Liver (tissue), 9 donors: Measurements from ENCODE around the gene SLC29A3. TPM values are rescaled to one million over a fixed set of nuclear protein-coding genes. Genes with fewer than 3 reads are reported as not detected.

Experiments
- DNase-seq: peaks from one replicate; pipeline ENCODE4 v3.0.0-alpha.2; 2017; ENCODE audit warnings: low spot score
- H3K27ac ChIP-seq, 2 donors: one replicate each; pipeline ENCODE4 v1.7.0; 2013; ENCODE audit warnings: inconsistent platforms in 2 of 2, low read length in 2 of 2, control low read depth in 1 of 2, low read depth in 1 of 2, mild to moderate bottlenecking in 1 of 2
- H3K27me3 ChIP-seq, 4 donors: one replicate each; pipeline versions ENCODE4 v1.6.1 to v1.7.0; 2013; ENCODE audit warnings: low read length in 3 of 4, inconsistent platforms in 1 of 4, mild to moderate bottlenecking in 1 of 4, moderate library complexity in 1 of 4; ENCODE audit not compliant: control insufficient read depth in 4 of 4, insufficient read depth in 4 of 4
- H3K36me3 ChIP-seq, 4 donors: one replicate each; pipeline versions ENCODE4 v1.6.1 to v1.7.0; 2013; ENCODE audit warnings: low read length in 3 of 4, mild to moderate bottlenecking in 3 of 4, low read depth in 1 of 4, moderate library complexity in 1 of 4; ENCODE audit not compliant: control insufficient read depth in 4 of 4, insufficient read depth in 3 of 4
- H3K4me1 ChIP-seq, 4 donors: one replicate each; pipeline versions ENCODE4 v1.6.1 to v1.7.0; 2013; ENCODE audit warnings: low read length in 3 of 4, mild to moderate bottlenecking in 3 of 4, moderate library complexity in 1 of 4; ENCODE audit not compliant: control insufficient read depth in 4 of 4, insufficient read depth in 4 of 4
- H3K4me3 ChIP-seq, 3 donors: one replicate each; pipeline versions ENCODE4 v1.6.1 to v1.7.0; 2013; ENCODE audit warnings: low read length in 3 of 3, control low read depth in 1 of 3, low read depth in 1 of 3, mild to moderate bottlenecking in 1 of 3
- H3K9ac ChIP-seq, 2 donors: one replicate each; pipeline ENCODE4 v1.7.0; 2013; ENCODE audit warnings: low read length in 2 of 2, mild to moderate bottlenecking in 2 of 2, moderate library complexity in 2 of 2, control low read depth in 1 of 2, low read depth in 1 of 2
- H3K9me3 ChIP-seq, 4 donors: one replicate each; pipeline versions ENCODE4 v1.6.1 to v1.7.0; 2013; ENCODE audit warnings: low read length in 3 of 4; ENCODE audit not compliant: control insufficient read depth in 4 of 4
- EGR1 ChIP-seq, 2 donors: IDR thresholded peaks; 2 replicates each; pipeline ENCODE4 v1.6.1; 2016 to 2018; ENCODE audit warnings: antibody characterized with exemption in 2 of 2, low read depth in 2 of 2
- FOXA1 ChIP-seq: IDR thresholded peaks from 2 replicates; pipeline ENCODE4 v1.6.1; 2016; ENCODE audit warnings: antibody characterized with exemption
- GABPA ChIP-seq, 2 donors: IDR thresholded peaks in 1 of 2; conservative IDR thresholded peaks in 1 of 2; 2 replicates each; pipeline ENCODE4 v1.6.1; 2016; ENCODE audit warnings: antibody characterized with exemption in 2 of 2, mild to moderate bottlenecking in 1 of 2, moderate library complexity in 1 of 2
- HNF4A ChIP-seq, 2 donors: conservative IDR thresholded peaks; 2 replicates each; pipeline ENCODE4 v1.6.1; 2016; ENCODE audit warnings: antibody characterized with exemption in 2 of 2, mild to moderate bottlenecking in 2 of 2
- HNF4G ChIP-seq: IDR thresholded peaks from 2 replicates; pipeline ENCODE4 v1.6.1; 2016; ENCODE audit warnings: antibody characterized with exemption
- JUND ChIP-seq, 2 donors: IDR thresholded peaks; 2 replicates each; pipeline ENCODE4 v1.6.1; 2016; ENCODE audit warnings: antibody characterized with exemption in 2 of 2
- NR2F2 ChIP-seq: IDR thresholded peaks from 2 replicates; pipeline ENCODE4 v1.6.1; 2016; ENCODE audit warnings: antibody characterized with exemption
- RAD21 ChIP-seq, 2 donors: IDR thresholded peaks; 2 replicates each; pipeline ENCODE4 v1.6.1; 2016; ENCODE audit warnings: antibody characterized with exemption in 2 of 2, mild to moderate bottlenecking in 2 of 2
- RXRA ChIP-seq, 2 donors: IDR thresholded peaks; 2 replicates each; pipeline ENCODE4 v1.6.1; 2017 to 2018; ENCODE audit warnings: antibody characterized with exemption in 2 of 2, mild to moderate bottlenecking in 1 of 2
- TAF1 ChIP-seq: conservative IDR thresholded peaks from 2 replicates; pipeline ENCODE4 v1.6.1; 2016; ENCODE audit warnings: antibody characterized with exemption, mild to moderate bottlenecking
- YY1 ChIP-seq: IDR thresholded peaks from 2 replicates; pipeline ENCODE4 v1.6.1; 2016; ENCODE audit warnings: antibody characterized with exemption, mild to moderate bottlenecking
- WGBS: extraction: QIAGEN DNeasy Blood & Tissue Kit; methylation state at CpG from one replicate; pipeline ENCODE4 v1.1.7; 2013; 5-methylcytosine and 5-hydroxymethylcytosine counted together
- polyA plus RNA-seq, 2 donors: library from polyadenylated mRNA; stranded (reverse) in 1 of 2; unstranded in 1 of 2; fragments of 200-250 nt in 1 of 2; fragments of >200 nt in 1 of 2; fragmentation: Nextera tagmentation in 1 of 2; extraction: Ambion mirVana in 1 of 2; gene quantifications; one replicate each; pipeline versions ENCODE4 v1.2.1 to v1.2.3, GENCODE V29; 2013 to 2015
- total RNA-seq, 2 donors: library from RNA; depleted of rRNA; stranded (reverse); fragments of >200 nt; gene quantifications; one replicate each; pipeline ENCODE4 v1.2.3, GENCODE V29; 2014
- TF ChIP-seq, protein P1 (sequence below): IDR thresholded peaks from 2 replicates; pipeline ENCODE4 v1.6.1; 2016; ENCODE audit warnings: antibody characterized with exemption
- TF ChIP-seq, protein P2 (sequence below): fragments of 150-350 bp; IDR thresholded peaks from 2 replicates; pipeline ENCODE4 v1.5.1; 2017; ENCODE audit warnings: improper control_type of control experiment, low read depth, low read length; ENCODE audit not compliant: missing input control
- TF ChIP-seq, protein P3 (sequence below): IDR thresholded peaks from 2 replicates; pipeline ENCODE4 v1.6.1; 2016; ENCODE audit warnings: antibody characterized with exemption, mild to moderate bottlenecking
- TF ChIP-seq, protein P4 (sequence below): IDR thresholded peaks from 2 replicates; pipeline ENCODE4 v1.6.1; 2016; ENCODE audit warnings: antibody characterized with exemption
- TF ChIP-seq, protein P5 (sequence below): IDR thresholded peaks from 2 replicates; pipeline ENCODE4 v1.6.1; 2016; ENCODE audit warnings: antibody characterized with exemption
- donor health status: healthy.
- donor health status: healthy.
- donor health status: healthy.
- donor health status: healthy.
- donor health status: healthy.

SLC29A3 gene
- total and polyA plus RNA-seq, 4 donors: 3.1 to 11.9 (median 5.3) TPM

DNA sequence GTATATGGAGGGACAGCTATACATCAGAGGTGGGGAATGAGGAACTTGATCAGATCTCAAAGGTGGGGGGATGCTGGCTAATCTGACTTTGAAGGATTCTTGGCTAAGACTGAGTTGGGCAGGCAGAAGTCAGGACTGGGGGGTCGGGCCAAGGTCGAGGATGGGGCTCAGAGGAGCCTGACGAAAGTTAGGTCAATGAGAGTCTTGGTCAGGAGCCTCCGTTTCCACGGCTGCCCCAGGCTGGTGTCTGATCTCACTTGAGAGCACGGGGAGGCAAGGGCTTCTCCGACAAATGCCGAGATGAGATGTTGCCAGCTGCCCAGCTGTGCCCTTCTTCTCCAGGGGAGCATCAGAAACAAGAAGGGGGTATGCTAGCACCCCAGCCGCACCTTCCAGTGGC, 5.7 kb downstream of the SLC29A3 start:
- peaks cover 3 to 14% (median 9%) of the 10 kb centered on the region in 4 donors for H3K36me3 ChIP-seq
- TF ChIP-seq, protein P1, sequence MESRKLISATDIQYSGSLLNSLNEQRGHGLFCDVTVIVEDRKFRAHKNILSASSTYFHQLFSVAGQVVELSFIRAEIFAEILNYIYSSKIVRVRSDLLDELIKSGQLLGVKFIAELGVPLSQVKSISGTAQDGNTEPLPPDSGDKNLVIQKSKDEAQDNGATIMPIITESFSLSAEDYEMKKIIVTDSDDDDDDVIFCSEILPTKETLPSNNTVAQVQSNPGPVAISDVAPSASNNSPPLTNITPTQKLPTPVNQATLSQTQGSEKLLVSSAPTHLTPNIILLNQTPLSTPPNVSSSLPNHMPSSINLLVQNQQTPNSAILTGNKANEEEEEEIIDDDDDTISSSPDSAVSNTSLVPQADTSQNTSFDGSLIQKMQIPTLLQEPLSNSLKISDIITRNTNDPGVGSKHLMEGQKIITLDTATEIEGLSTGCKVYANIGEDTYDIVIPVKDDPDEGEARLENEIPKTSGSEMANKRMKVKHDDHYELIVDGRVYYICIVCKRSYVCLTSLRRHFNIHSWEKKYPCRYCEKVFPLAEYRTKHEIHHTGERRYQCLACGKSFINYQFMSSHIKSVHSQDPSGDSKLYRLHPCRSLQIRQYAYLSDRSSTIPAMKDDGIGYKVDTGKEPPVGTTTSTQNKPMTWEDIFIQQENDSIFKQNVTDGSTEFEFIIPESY: no peak
- TF ChIP-seq, protein P2, sequence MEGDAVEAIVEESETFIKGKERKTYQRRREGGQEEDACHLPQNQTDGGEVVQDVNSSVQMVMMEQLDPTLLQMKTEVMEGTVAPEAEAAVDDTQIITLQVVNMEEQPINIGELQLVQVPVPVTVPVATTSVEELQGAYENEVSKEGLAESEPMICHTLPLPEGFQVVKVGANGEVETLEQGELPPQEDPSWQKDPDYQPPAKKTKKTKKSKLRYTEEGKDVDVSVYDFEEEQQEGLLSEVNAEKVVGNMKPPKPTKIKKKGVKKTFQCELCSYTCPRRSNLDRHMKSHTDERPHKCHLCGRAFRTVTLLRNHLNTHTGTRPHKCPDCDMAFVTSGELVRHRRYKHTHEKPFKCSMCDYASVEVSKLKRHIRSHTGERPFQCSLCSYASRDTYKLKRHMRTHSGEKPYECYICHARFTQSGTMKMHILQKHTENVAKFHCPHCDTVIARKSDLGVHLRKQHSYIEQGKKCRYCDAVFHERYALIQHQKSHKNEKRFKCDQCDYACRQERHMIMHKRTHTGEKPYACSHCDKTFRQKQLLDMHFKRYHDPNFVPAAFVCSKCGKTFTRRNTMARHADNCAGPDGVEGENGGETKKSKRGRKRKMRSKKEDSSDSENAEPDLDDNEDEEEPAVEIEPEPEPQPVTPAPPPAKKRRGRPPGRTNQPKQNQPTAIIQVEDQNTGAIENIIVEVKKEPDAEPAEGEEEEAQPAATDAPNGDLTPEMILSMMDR: no peak
- TF ChIP-seq NR2F2: no peak
- no peak for TF ChIP-seq TAF1
- no peak for TF ChIP-seq EGR1 (IDR thresholded peaks at IDR 0.05; ENCODE audit: low read depth in 2 of 2)
- TF ChIP-seq JUND (IDR thresholded peaks at IDR 0.05): no peak
- no peak for TF ChIP-seq RXRA (IDR thresholded peaks at IDR 0.05)
- no peak for TF ChIP-seq GABPA (IDR thresholded peaks at IDR 0.05 in 1 of 2, conservative IDR thresholded peaks at IDR 0.05 in 1 of 2)
- TF ChIP-seq, protein P3, sequence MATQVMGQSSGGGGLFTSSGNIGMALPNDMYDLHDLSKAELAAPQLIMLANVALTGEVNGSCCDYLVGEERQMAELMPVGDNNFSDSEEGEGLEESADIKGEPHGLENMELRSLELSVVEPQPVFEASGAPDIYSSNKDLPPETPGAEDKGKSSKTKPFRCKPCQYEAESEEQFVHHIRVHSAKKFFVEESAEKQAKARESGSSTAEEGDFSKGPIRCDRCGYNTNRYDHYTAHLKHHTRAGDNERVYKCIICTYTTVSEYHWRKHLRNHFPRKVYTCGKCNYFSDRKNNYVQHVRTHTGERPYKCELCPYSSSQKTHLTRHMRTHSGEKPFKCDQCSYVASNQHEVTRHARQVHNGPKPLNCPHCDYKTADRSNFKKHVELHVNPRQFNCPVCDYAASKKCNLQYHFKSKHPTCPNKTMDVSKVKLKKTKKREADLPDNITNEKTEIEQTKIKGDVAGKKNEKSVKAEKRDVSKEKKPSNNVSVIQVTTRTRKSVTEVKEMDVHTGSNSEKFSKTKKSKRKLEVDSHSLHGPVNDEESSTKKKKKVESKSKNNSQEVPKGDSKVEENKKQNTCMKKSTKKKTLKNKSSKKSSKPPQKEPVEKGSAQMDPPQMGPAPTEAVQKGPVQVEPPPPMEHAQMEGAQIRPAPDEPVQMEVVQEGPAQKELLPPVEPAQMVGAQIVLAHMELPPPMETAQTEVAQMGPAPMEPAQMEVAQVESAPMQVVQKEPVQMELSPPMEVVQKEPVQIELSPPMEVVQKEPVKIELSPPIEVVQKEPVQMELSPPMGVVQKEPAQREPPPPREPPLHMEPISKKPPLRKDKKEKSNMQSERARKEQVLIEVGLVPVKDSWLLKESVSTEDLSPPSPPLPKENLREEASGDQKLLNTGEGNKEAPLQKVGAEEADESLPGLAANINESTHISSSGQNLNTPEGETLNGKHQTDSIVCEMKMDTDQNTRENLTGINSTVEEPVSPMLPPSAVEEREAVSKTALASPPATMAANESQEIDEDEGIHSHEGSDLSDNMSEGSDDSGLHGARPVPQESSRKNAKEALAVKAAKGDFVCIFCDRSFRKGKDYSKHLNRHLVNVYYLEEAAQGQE: no peak
- no peak for TF ChIP-seq HNF4G
- TF ChIP-seq RAD21 (IDR thresholded peaks at IDR 0.05): no peak
- TF ChIP-seq, protein P4, sequence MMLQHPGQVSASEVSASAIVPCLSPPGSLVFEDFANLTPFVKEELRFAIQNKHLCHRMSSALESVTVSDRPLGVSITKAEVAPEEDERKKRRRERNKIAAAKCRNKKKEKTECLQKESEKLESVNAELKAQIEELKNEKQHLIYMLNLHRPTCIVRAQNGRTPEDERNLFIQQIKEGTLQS: no peak
- TF ChIP-seq, protein P5, sequence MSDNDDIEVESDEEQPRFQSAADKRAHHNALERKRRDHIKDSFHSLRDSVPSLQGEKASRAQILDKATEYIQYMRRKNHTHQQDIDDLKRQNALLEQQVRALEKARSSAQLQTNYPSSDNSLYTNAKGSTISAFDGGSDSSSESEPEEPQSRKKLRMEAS: no peak
- TF ChIP-seq FOXA1: no peak
- TF ChIP-seq HNF4A (conservative IDR thresholded peaks at IDR 0.05): no peak
- no peak for TF ChIP-seq YY1

DNA sequence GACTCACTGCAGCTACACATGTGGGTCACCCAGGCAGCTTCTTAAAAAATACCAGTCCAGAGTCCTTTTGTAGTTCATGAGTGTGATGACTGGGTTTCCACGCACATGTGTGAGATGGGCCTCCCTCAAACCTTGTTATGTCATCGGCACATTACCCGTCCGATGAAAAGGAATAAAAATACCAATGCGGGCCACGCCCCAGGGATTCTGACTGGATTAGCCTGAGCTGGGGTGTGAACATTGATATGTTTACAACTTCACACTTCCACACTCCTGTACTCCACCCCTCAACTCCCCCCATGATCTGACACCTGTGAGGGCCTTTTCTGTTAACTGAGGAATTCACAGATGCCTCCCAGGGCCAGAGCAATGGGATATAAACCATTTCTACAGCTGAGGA, 6.2 kb downstream of the SLC29A3 start:
- 91% methylated on average over 6 of the region's 6 CpGs for WGBS
- peaks cover 2 to 10% (median 5%) of the 10 kb centered on the region in 4 donors for H3K4me1 ChIP-seq
- no peaks in the 10 kb centered on the region for H3K9me3 ChIP-seq
- H3K27me3 ChIP-seq: no peaks in the 10 kb centered on the region
- DNase-seq: no peak
- H3K9ac ChIP-seq: no peak overlapping the region
- no peak overlapping the region for H3K27ac ChIP-seq
- H3K36me3 ChIP-seq: peaks cover 3 to 14% (median 9%) of the 10 kb centered on the region in 4 donors
- TF ChIP-seq TAF1 (no peak), FOXA1 (no peak)
- H3K4me3 ChIP-seq: no peak overlapping the region

More for the DNA sequence above, 5.7 kb downstream of the SLC29A3 start:
- Histone ChIP-seq H3K9me3 (no peaks in the 10 kb centered on the region), H3K4me3 (no peak overlapping the region), H3K27me3 (no peaks in the 10 kb centered on the region), H3K9ac (no peak overlapping the region), H3K4me1 (peaks cover 3 to 12% (median 8%) of the 10 kb centered on the region in 4 donors), H3K27ac (no peak overlapping the region)
- WGBS: 95% methylated on average over 9 of the region's 9 CpGs
- DNase-seq: no peak
